Activated CD8-positive, alpha-beta memory T cell treated with anti-CD3 and anti-CD28 coated beads, Interleukin-2, amount 50 U/mL, for 4 hours (primary cell): ENCODE results near the gene SAMSN1.
"Not testable (repeated sequence)": the region's sequence is repeated elsewhere in the genome, so short reads cannot be mapped to it uniquely, and the experiment has no call there.

ENCODE experiments used
- DNase-seq: peaks from one replicate; pipeline ENCODE4 v3.0.0-alpha.2; 2020

The SAMSN1 gene

DNA sequence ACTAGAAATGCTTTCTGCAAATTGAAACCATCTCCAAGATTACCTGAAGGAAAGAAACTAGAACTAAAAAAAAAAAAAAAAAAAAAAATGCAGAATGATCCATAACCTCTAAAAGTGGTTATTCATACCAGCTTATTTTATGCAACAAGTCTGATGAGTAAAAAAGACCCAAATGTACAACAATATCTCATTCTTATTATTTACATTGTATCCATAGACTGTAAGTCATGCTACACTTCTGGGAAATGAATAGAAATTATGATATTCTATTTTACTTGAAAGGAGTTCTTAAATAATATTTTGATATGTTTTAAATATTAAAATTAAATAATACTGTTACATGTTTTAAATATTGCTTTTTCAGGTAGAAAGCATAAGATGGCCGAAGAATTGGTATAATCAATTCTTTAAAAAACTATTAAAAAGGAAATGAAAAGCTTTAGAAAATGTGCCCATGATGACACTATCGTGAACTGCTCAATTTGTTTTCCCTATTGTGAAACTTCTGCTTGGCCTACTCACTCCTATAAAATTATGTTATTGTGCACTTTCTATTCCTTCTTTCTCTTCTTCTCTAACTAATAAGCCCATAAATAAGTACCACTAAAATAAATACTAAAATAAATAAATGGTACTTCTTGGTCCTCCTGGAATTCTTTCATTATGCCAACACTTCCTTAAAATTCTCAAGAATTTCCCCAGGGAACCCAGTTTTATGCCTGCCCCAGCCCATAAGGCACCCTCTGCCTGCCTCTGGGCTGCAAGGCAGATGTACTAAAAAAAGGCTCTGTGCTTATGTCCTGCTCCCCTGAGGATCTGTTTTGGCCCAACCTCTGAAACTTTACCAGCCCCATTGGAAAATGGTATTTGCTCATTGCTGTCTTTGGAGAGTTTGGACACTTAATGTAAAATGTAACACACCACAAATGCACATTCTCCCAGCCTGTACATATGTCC lies 18.1 kb downstream of the SAMSN1 start:
- no peak for DNase-seq

DNA sequence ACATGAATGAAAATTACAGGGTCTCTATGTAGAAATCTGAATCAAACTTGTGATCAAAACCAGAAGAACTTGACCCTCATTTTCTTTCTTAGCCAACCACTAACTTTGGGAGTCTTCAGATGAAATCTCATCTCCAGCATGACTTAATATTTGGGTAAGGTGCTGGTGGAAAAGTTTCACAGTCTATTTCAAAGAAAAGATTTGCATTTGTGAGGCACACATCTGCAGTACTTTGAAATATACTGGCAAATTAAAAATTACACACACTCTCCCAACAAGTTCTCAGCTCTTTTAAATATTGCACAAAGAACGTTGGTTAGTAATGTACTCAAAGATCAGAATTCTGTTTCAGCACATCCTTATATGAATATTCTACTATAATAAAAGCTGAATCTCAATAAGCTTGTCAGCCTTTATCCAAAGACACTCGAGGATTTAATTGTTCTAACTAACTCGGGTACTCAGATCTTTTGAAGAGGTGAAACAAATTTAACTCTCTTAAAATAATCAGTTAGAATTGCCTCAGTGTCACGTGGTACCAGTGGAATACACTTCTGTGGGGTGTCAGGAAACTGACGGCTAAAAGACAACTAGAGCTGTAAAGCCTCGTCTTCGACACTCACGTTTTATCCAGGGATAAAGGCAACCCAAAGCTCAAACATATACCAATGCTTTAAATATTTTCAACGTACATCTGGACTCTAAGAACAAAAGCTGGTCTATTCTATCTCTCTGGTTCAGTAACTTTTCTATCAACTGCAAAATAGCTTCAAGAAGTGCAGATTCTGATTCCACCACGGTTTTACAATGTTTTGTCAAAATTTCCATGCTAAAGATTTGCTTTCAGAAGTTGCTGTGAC lies 19.0 kb downstream of the SAMSN1 start:
- no peak for DNase-seq

DNA sequence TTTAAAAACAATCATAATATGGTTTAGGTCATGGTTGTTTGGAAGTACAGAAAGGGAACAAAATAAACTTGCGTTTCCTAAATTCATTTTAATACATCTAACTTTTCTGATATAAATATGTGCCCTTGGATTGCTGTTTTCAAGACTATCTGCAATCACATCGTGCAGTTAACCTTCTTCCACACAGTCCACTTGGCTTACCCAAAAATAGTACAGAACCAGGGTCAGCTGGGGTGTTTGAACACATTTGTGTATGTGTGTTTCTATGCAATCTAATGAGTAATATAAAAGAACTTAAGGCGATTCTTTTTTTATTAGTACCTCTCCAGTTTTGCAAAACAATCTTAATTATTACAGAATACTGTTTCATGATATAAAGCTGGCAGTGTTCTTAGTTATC lies 19.9 kb downstream of the SAMSN1 start:
- DNase-seq, result no peak

DNA sequence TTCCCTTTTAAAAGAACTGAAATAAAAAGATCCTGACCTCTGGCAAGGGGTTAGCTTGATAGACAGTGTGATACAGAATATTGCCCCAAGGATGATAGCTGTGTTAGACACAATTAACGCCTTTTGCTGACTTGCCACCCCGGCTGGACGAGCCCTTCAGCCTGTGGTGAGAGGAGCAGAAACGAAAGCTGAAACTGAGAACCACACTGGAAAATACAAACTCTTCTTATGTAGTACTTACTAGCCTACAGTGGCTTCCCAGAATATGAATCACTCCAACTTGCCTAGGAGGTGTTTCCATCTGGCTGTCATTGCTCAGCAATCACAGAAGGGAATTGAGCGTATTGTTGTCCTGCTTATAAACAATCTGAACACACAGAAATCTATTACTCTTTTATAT lies 22.9 kb downstream of the SAMSN1 start:
- DNase-seq, result peak; percentile 28

DNA sequence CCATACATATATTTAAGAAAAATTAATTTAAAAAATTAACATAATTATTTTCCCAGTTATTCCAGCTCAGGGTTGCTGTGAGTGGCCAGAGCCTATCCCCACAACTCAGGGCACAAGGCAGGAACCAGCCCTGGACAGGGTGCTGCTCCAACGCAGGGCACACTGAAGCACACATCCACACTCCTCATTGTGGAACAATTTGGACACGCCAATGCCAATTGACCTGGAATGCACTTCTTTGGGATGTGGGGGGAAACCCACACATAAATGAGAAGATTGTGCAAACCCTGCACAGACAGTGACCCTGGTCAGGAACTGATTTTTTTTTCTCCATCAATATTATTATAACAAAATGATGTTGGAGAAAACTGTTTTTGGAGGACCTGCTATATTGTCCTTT lies 23.4 kb downstream of the SAMSN1 start:
- no peak for DNase-seq

DNA sequence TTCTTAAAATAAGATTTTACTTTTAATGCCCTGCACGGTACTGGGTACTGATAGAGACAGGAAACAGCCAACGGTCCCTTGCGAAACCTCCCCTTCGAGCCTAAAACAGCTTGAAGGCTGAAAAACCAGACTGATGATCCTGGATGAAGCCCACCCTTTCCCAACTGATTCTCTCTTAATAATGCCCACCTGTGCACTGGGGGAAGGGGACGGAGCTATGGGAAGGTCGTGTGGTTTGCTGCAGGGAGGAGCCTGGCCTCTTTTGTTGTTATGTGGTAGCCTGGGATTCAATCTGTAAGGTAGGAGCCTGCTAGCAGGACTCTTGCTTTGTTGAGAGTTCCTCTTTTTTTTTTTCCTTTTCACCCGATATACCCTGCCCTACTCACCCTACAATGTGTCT lies 25.6 kb downstream of the SAMSN1 start:
- DNase-seq, result no peak

DNA sequence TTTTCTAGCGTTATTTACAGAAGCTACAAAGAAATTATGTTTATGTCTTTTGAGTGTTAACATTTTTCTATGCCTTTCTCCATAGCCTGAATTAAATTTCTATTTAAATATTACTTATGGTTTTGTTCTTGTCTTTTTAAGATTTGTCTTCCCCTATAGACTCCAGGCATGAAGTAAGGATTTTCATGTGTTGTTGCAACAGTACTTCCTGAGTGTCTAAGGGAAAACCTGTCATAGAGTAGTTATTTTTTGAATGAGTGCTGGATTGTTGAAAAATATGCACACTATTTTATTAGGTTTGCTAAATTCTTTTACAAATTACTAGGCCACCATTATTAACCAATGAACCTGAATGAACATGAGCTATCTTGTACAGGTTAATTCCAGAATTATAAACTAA lies 27.1 kb downstream of the SAMSN1 start:
- no peak for DNase-seq

DNA sequence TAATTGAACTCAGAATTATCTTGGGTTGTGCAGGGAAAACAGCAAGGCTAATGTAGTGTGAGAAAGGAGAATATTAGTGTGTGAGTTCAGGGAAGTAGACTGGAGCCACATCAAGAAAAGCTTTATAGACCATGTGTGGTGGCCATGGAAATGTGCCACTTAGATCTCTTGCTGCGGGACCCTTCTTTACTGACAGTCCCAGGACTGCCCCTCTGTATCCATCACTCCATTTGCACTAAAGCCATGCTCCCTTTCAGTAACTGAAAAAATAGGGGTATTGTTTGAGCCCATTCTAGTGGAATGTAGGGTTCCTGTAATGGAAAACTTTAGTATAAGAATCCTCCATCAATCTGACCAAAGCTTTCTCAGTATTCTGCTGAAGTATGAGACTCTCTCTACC lies 32.3 kb downstream of the SAMSN1 start:
- DNase-seq, result no peak

DNA sequence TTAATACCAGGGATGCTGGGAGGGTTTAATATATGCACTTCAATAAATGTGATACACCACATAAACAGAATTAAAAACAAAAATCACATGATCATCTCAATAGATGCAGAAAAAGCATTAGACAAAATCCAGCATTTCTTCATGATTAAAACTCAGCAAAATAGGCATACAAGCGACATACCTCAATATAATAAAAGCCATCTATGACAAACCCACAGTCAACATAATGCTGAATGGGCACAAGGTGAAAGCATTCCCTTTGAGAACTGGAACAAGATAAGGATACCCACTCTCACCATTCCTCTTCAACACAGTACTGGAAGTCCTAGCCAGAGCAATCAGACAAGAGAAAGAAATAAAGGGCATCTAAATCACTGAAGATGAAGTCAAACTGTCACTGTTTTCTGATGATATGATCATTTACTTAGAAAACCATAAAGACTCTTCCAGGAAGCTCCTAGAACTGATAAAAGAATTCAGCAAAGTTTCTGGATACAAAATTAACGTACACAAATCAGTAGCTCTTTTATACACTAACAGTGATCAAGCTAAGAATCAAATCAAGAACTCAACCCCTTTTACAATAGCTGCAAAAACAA lies 39.2 kb downstream of the SAMSN1 start:
- not testable (repeated sequence) for DNase-seq

DNA sequence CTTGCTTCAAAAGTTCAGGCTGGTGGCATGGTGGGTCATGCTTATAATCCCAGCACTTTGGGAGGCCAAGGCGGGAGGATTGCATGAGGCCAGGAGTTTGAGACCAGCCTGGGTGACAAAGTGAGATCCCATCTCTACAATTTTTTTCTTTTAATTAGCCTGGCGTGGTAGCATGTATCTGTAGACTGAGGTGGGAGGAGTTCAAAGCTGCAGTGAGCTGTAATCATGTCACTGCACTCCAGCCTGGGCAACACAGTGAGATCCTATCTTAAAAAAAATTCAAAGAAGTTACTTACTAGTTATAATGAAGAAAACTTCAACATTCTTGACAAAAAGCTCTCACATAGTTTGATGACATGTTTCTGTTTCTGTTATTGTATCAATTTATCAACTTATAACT lies 45.2 kb downstream of the SAMSN1 start:
- no peak for DNase-seq

DNA sequence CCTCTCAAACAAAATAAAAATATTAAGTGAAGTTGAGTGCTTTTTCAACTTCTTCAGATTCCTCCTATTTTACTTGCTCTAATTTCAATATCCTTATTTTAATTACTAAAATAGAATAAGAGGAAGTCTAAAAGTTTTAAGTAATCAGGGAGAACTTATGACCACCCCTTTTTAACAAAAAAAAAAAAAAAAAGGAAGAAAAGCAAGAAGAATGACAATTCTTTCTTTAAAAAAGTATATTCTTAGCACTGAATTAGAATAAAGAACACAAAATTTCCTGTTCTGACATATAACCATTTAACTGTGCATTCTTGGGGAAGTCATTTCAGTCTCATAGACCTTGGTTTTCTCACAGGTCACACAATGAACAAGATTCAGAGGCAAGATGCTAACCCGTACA lies 46.8 kb downstream of the SAMSN1 start:
- DNase-seq, result no peak

DNA sequence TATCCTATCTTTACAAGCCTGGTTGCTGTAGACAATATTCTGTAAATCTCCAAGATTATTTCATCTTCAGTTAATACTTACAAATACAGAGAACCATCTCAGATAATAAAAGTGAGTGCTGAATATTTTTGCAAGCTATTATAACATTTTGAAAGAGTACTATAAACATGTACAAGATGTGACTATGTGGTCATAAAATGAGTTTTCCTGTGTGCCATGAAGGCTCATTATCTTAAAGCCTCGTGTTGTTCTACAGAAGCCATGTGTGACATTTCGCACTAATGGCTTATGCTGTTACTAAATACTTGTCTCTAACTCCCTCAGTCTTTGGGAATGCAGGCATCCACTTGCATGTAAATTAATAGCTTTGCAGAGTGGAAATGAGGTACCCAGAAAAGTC lies 48.3 kb downstream of the SAMSN1 start:
- DNase-seq, result no peak

DNA sequence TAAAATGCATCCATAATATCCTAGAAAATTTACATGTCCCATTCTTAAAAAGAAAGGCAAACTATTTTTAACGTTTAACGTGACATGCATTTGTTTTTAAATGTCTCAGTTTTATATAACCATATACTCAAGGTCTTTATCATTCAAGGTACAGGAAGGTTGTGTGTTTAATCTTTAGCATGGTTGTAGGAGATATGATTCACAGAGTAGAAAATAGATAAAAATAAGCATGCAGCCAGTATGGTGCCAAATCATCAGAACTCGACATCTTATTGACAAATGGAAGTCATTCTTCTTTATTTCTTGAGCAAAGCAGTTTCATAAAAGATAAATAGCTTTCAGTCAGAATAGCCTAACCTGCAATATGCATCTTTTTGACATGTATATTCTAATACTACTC lies 51.0 kb downstream of the SAMSN1 start:
- no peak for DNase-seq

DNA sequence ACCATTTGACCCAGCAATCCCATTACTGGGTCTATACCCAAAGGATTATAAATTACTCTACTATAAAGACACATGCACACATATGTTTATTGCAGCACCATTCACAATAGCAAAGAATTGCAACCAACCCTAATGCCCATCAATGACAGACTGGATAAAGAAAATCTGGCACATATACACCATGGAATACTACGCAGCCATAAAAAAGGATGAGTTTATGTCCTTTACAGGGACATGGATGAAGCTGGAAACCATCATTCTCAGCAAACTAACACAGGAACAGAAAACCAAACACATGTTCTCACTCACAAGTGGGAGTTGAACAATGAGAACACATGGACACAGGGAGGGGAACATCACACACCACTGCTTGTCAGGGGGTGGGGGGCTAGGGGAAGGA lies 51.9 kb downstream of the SAMSN1 start:
- DNase-seq, result not testable (repeated sequence)

DNA sequence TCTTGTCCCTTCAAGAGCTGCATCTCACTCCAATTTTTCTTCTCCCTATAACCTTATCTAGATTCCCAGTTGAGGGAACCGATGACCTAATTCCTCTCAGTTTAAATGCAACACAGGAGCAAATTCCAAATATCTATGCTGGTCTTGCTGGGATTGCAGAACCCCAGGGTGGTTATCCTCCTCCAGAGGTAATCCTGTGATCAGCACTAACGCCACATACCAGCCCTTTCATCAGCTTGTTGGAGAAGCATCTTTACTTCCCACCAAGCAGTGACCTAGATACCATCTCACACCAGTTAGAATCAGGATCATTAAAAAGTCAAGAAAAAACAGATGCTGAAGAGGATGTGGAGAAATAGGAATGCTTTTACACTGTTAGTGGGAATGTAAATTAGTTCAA lies 52.4 kb downstream of the SAMSN1 start:
- DNase-seq, result no peak

DNA sequence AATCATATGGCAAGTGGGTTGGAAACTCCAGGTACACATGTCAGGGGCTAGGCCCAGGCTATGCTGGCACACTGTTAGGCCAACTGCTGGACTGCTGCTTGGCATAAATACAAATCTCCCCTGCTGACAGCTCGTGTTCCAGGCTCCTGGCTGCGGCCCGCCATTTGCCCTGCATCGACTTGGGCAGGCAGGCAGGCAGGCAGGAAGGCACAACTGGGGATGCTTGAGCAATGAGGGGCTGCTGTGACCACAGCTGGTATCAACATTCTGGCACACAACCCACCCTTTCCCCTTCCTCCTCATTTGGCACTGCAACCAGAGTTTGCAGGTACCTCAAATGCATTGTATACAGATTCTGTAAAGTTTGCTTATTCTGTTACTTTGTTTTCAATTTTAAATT lies 53.2 kb downstream of the SAMSN1 start:
- no peak for DNase-seq

DNA sequence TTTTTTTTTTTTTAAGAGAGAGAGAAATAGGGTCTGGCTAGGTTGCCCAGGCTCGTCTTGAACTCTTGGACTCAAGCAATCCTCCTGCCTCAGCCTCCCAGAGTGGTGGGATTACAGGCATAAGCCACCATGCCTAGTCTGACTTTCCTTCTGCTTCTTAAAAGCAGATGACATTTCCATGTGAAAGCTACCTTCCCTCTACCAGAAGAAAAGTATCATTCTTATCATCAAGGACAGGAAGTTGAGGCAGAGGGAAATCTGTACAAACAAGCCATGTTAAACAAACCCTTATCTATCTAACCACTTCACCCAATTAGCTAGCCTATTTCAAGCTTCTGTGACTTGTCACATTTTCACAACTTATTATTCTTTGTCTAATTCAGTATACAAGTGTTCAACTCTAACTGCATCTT lies 54.8 kb downstream of the SAMSN1 start:
- DNase-seq, result no peak

DNA sequence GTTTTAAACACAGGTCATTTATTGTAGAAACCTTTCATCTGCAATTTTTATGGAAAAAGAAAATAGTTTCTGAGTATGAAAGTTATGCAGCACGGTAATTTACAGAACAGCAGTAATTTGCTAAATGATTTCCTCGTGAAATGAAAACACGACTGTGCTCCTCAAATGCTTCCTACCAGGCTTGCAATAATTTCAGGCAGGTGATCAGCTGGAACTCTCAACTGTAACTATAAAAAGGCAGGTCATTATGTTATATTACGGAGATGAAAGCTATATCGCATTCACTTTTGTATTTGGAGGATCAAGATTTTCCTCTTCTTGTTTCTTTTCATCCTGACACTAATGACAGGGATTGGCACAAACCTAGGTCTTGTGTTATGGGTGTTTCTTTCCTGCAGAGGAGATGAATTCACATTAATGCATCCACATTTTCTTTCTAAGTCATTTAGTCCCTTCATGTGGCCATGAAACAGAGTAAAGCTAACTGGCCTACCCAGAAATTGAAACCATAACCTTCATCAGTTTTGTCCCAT lies 57.4 kb downstream of the SAMSN1 start:
- no peak for DNase-seq

DNA sequence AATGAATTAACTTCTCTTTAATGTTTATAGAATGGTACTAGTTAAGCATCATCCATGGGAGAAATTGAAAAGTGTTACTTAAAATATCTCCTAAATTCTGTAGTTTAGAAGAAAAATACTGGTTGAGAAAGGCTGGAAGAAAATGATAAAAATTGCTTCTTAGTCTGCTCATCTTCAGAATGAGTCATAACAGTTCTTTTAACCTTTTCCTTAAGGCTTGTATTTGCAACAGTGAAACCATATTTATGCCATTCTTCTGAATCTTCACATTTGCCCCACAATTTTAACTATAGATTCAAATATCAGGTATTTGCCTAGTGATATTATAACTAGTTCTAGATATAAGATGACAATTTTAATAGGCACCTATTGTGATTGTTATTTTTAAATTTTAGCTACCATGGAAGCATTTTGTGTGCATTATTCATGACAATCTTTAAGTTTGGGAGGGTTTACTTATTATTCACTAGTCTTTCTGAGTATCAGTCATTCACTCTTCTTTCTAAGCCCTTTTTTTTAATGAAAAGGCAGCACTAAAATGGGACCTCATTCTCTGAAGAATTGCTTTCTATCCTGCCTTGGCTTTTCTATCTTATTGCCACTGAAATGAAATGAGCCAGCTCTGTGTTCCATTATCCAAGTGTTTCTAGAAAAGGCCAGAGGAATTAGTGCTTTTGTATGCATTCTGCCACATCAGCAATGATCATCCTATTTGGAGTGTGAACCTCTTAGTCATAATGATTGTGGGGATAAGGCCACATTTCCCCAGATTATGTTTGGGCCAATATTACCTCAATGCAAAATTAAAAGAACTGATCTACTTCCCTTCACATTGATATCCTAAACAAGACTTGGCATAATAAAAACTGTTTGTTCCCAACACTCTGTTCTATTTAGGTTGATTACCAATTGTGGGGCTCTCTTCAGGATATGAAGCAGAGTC lies 58.4 kb downstream of the SAMSN1 start:
- no peak for DNase-seq

DNA sequence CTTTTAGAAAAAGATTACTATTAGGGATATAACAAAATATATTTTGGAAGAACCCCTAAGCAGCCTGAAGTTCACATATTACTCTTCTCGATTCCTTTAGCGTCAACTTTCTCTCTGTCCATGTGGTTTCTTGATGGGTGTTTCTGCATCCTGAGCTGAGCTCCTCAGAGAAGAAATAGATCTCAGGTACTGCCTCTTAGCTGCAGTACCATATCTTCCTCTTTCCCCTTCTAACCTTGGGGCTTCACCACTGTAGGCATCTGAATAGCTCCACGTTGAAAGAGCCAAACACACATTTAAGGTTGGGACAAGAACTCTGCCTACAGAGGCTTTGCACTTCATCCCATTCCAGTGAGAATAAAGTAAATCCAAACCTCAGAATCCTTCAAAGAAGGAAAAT lies 59.2 kb downstream of the SAMSN1 start:
- no peak for DNase-seq

DNA sequence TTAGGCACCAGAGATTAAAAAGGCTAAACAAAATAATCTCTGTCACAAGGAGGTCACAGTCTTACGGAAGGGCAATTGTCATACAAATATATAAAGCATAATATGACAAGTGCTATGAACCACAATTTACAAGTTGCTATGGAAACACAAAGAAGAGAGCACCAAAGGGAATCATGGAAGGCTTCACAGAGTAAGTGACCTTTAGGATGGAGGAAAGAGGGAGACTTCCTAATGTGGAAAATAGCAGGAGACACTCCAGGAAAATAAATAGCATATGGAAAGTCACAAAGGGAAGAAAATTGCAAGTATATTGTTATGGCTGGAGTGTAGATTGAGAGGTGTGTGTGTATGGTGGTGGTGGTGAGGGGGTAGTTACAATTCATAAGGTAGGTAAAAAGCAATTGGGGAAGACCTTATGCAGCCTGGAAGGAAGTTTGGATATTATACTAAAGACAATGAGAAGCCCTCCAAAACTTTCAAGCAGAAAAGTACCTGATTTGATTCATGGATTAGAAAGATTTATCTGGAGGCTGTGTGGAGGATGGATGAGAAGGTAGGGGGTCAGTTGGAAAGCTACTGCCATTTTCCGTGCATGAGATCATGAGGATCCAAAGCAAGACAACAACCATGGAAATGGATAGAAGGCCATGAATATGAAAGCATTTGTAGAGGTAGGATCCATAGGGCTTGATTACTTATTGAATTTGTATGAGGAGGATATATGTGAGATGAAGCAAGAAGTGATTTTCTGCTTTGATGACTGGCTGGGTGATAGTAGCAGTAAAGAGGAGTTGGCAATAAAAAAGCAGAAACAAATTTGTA lies 61.7 kb downstream of the SAMSN1 start:
- DNase-seq, result no peak
